ENCODE measurements around the gene ADAMTSL4. TPM values are rescaled to one million over a fixed set of nuclear protein-coding genes. Genes with fewer than 3 reads are reported as not detected.
"Not testable (repeated sequence)": the region's sequence is repeated elsewhere in the genome, so short reads cannot be mapped to it uniquely, and the experiment has no call there.

The ADAMTSL4 gene
- total RNA-seq, 2 experiments from 2014 or later: not detected

DNA sequence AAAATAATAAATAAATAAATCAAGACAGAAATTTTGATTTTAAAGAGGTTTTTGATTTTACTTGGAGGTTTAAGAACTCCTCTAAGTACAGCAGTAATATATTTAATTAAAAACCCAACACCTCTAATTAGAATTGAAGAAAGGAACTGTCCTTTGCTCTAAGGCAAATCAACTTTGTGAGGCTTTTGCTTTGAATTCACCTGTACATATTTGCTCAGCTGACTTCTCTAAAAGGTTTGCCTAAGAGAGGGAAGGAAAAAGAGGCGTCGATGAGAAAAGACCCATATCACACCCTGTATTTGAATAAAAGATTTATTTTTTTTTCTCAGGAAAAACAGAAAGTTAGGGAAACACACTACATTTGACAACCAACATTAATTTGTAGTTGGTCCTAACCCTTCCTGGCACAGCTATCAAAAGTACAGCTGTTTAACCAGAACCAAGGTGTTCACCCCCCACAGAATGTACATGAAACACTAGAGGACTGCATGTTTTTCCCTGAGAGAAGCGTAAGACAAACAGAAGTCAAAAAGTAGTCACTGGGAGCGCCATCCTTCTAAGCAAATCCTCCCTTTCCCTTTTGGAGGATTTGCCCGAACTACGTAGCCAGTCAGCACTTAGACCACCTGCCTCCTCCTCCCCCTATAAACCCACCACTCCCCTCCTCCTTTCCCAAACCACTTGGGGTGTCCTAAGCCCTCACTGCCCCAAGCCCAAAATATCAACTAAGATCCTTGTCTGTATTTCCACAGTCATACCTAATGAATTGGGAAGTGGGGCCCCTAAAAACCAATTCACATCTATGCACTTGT, 25.3 kb downstream of the ADAMTSL4 start:
- CTCF ChIA-PET: interaction anchor here (0.9 to 12.6 kb wide), 3 partner anchors 12 to 45 kb away, joined by 3 to 135 read pairs (median 4); no protein-coding TSS in a partner anchor
- POLR2A ChIA-PET: interaction anchor here (1.2 to 12.7 kb wide), 2 partner anchors 12 to 37 kb away, joined by 3 to 210 read pairs; no protein-coding TSS in a partner anchor

DNA sequence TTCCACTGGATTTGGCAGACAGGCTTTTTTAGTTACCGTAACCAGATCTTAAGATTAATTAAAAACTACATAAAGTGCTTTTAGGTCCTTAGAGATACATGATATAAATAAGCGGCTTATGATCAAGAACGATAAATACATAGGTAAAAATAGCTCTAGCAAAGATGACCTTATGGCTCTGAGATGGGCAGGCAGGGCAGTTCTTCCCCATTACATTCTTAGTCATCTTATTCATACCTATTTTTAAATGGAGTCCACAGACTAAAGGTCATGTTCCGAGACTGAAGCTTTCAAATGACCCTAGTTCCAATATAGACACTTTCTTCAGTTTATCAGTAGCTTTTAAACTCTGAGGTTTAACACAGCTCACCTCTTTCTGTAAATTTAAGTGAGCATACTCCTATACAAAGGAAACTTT, 25.9 kb downstream of the ADAMTSL4 start:
- POLR2A ChIA-PET: interaction anchor here (1.2 to 12.7 kb wide), 2 partner anchors 12 to 37 kb away, joined by 3 to 210 read pairs; no protein-coding TSS in a partner anchor
- CTCF ChIA-PET: interaction anchor here (0.9 to 12.6 kb wide), 2 partner anchors 12 to 37 kb away, joined by 4 to 135 read pairs; no protein-coding TSS in a partner anchor

DNA sequence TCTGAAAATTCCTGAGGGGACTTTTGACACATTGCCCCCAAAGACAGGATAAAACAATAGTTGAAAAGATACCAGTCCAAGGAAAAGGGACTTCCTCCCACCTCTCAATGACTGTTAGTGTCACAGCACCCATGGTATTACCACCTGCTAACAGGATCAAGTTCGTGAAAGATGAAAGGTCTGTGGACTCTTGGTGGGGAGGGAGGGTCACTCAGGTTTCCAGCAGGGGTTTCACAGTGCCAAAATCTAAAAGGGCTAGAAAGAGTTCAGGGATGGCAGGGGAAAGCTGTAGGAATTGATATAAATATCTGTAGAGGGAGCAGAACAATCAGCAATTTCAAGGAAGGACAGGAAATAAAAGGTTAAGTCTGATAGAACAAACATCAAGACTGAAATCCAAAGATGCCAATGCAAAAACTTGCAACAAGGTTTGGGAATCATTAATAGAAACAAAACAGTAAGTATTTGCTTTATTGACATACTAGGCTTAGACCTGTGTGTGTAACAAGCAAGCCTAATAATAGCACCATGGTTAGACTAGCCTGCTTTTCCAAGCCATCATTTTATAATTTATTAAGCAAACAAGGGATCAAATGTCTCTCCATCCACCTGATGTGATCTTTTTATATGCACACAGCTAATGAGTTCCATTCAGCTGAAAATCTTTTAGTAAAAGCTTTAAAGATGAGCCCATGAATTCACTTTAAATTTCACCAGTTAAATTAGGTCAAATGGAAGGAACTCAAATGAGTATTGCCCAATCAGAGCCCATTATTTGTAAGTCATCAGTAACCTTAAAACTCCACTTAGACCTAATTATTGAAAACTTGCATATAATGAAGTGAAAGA, 26.5 kb downstream of the ADAMTSL4 start:
- CTCF ChIA-PET: interaction anchor here (0.9 to 12.6 kb wide), 3 partner anchors 8 to 36 kb away, joined by 4 to 135 read pairs (median 27); no protein-coding TSS in a partner anchor
- POLR2A ChIA-PET: interaction anchor here (1.2 to 12.7 kb wide), 3 partner anchors 6 to 36 kb away, joined by 3 to 210 read pairs (median 116); no protein-coding TSS in a partner anchor

DNA sequence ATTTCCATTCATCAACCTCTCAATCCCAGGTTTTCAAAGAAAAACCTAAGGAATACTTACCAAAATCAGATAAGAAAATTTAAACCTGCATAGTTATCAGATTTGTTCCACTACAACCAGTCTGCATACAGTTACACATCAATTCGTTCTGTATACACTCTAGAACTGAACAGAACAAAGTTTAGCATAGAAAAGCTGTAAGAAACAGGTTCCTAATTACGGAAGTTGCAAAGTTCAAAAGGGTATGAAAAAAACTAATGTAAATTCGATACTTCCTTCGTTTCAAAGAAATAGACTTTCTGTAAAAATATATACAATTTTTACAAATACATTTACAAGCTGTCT, 27.1 kb downstream of the ADAMTSL4 start:
- CTCF ChIA-PET: interaction anchor here (4.7 to 12.6 kb wide), 2 partner anchors 8 to 13 kb away, joined by 27 to 135 read pairs; no protein-coding TSS in a partner anchor
- POLR2A ChIA-PET: interaction anchor here (4.0 to 12.7 kb wide), 3 partner anchors 7 to 53 kb away, joined by 53 to 210 read pairs (median 116); partner anchors contain the start of gene ENSA

DNA sequence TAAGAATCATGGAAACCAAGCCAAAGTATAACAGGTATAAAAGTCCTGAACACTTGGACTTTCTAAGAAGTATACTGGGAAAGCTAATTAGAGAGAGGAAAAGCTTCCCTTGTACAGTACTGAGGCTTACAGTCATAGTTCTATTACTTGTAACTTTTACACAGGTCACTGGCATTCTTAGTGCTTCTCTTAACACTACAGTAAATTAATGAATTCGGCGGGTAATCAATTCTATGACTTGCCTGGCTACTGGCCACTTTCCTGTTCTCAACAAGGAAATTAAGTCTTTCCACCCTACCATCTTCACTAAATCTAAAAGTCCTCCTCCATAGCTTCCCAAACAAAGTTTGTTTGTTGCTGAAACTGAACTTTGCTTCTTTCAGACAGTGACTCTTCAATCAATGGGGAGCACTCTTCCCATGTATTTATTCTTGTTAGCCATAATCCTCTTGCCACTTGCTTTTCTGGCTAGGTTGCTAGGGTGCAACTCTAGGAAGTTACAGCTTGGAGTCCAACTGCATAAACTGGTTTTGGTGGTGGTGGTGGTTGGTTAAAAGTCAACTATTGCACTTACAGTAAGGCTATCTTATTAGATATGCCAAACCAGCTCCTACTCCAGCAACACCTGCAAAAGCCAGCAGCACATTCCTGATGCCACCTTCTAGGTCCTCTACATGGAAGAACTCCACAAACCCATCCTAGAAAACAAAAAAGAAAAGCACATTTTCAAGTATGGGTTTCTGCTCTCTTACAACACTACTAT, 27.8 kb downstream of the ADAMTSL4 start:
- ChIA-PET CTCF (interaction anchor here (4.7 to 12.6 kb wide), 2 partner anchors 9 to 14 kb away, joined by 27 to 135 read pairs; no protein-coding TSS in a partner anchor), POLR2A (interaction anchor here (1.4 to 12.7 kb wide), 4 partner anchors 8 to 52 kb away, joined by 4 to 210 read pairs (median 84); partner anchors contain the start of gene ENSA)

DNA sequence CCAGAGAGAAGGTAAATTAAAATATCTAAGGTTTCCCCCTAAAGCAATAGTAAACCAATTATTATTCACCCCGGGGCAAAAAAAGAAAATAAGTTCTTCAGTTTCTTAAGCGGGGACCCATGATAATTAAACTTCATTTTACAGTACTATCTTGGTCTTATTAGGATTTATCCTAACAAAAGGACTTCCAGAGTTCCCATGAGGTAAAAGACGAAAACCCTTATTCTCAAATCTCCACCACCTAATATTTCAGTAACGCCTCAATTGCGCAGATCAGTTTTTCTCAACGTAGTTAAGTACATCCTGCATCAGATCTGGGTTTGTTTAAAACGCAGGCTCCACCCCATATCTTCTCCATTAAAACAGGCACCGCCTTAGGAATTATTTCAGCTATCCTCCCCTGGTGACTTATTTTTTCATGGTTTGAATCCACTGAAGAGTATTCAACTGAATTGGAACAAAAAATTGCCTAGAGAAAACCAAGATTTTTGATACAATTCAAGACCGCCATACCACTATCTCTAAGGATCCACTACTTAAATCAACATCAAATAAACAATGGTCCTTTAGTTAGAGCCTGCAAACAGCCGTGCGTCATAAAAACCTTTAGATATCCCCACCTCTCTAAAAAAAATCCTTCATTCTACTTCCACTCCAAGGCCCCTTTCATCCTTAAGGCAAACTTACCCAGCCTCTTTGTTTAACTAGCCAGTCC, 28.5 kb downstream of the ADAMTSL4 start:
- ChIA-PET CTCF (interaction anchor here (1.6 to 12.6 kb wide), 4 partner anchors 10 to 36 kb away, joined by 5 to 135 read pairs (median 17); no protein-coding TSS in a partner anchor), POLR2A (interaction anchor here (0.6 to 12.7 kb wide), 7 partner anchors 8 to 75 kb away, joined by 4 to 210 read pairs (median 28); partner anchors contain the start of gene ENSA)

DNA sequence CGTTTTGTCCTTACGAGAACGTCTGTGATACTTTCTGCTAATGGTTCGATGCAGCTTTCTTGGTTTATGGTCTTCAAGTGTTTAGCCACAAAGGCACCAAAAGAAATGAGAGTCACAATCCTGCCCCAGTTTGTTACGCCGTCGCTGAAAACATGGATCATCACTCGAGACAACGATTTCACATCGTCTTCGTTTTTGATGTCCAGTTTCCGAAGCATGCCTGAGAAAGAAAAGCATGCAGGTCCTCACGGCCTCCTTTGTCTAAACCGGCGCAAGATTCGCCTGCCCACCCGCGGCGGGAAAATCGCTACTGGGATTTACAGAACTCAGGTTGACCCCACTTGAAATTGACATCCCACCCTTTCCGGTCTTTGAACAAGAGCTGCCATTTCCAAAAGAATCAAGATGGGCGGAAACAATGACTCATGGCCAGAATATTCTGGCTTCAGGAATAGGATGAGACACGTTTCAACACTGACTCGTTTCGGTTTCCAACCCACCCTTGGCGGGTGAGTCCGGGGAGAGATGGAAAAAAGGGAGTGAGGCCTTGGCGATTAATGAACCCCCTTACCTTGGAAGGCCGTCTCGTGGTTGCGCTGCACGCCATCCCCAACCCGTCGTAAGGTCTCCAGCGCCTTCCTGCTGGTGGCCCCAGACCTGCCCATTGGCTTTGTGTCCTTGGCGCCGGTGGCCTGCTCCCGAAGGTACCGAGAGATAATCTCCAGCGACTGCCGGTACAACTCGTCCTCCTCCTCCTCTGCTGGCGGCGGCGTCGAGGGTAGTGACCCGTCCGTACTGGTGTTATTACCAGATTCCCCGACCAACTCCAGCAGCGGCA, 29.3 kb downstream of the ADAMTSL4 start:
- ChIA-PET CTCF (interaction anchor here (1.0 to 12.6 kb wide), 8 partner anchors 8 to 45 kb away, joined by 4 to 135 read pairs (median 4); no protein-coding TSS in a partner anchor), POLR2A (interaction anchor here (0.6 to 12.7 kb wide), 13 partner anchors 9 to 302 kb away, joined by 3 to 210 read pairs (median 7); partner anchors contain the start of genes ADAMTSL4 and ENSA)

DNA sequence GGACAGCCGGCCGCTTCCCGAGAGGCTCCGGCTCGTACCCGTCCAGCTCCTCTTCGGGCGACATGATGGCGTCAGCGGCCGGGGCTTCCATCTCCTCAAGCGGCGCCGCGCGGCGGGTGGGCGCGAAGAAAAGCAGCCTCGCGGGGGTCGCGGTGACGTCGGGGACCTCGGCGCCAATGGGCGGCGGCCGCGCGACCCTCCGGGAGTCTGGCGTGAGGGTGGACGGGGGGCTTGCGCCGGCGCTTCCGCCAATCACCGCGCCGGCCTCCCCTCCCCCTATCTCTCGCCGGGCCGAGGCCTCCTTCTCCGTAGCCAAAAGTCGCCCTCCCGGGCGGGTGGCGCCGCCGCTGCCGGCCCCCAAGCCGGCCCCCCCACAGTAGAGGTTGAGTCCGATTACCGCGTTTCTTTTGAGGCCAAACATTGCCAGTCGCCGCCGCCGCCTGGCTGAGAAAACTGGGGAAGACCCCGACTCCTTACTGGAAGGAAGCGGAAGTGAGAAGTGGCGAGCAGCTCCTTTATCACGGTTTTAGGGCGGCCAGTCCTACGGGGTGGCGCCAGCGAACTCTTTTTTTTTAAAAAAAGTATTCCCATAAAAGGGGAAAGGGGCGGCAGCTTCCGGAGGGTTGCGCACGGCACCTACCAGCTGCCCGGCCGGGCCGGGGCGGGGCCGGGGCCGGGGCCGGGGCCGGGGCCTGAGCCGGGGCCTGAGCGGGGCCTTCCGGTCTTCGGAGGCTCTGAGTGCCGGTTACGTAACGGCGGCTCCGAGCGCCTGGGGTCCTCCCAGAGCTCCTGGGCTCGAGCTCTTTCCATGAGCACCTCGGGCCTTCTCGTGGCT, 30.1 kb downstream of the ADAMTSL4 start, which contains the start of gene MCL1:
Gene MCL1 (minus strand): TSS at position 501 of the 835 bp plus-strand sequence. CDS start 80 bp downstream, at position 421.
- ChIA-PET POLR2A (interaction anchor here (0.6 to 12.7 kb wide), 19 partner anchors 10 to 427 kb away, joined by 3 to 210 read pairs (median 5); partner anchors contain the start of genes ADAMTSL4, ENSA and GOLPH3L), CTCF (interaction anchor here (1.0 to 12.6 kb wide), 9 partner anchors 9 to 50 kb away, joined by 4 to 135 read pairs (median 5); partner anchors contain the start of gene ENSA)

DNA sequence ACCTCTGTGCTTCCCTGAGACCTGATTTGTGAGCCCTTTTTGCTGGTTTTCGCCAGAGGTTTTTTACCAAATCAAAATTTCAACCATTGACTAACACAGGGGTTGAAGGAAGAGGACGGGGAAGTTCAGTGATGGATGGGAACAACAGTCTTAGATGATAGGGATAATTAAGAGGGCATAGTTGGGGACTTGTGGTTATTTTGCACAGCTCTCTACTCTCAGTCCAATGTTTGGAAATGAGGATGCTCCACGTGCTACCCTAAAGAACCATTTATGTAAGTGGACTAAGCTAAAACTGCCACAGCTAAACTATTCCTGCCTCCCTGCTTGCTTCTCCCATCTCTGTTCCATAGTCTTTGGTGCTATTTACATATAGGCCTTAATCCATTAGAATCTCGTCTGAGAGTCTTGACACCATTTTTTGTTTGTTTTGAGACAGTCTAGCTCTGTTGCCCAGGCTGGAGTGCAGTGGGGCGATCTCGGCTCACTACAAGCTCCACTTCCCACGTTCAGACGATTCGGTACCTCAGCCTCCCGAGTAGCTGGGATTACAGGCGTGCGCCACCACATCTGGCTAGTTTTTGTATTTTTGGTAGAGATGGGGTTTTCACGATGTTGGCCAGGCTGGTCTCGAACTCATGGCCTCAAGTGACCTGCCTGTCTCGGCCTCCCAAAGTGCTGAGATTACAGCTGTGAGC, 30.9 kb downstream of the ADAMTSL4 start:
- POLR2A ChIA-PET: interaction anchor here (0.6 to 12.7 kb wide), 14 partner anchors 11 to 426 kb away, joined by 3 to 210 read pairs (median 6); partner anchors contain the start of genes ADAMTSL4, ENSA and GOLPH3L
- CTCF ChIA-PET: interaction anchor here (1.3 to 12.6 kb wide), 7 partner anchors 10 to 50 kb away, joined by 4 to 135 read pairs (median 6); partner anchors contain the start of gene ENSA

DNA sequence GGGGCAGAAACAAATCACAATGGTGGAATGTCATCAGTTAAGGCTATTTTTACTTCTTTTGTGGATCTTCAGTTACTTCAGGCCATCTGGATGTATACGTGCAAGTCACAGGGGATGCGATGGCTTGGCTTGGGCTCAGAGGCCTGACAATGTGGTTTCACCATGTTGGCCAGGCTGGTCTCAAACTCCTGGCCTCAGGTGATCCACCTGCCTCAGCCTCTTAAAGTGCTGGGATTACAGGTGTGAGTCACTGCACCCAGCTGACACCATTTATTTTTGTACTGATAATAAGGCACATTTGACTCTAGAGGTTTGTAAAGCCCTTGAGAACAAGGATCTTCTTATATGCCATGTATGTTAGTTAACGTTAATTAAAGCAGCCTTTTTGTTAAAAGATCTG, 31.8 kb downstream of the ADAMTSL4 start:
- POLR2A ChIA-PET: interaction anchor here (12.7 kb wide), 1 partner anchor 18 kb away, joined by 210 read pairs; no protein-coding TSS in a partner anchor

DNA sequence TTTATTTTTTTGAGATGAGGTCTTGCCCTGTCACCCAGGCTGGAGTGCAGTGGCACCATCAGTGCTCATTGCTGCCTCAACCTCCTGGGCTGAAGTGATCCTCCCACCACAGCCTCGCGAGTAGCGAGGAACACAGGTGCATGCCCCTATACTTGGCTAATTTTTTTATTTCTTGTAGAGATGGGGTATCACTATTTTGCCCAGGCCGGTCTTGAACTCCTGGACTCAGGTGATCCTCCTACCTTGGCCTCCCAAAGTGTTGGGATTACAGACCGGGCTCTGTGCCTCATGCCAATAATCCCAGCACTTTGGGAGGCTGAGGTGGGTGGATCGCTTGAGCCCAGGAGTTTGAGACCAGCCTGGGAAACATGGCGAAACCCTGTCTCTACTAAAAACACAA, 32.2 kb downstream of the ADAMTSL4 start:
- CTCF ChIA-PET: interaction anchor here (12.6 kb wide), 1 partner anchor 19 kb away, joined by 135 read pairs; no protein-coding TSS in a partner anchor
- POLR2A ChIA-PET: not testable (repeated sequence)

More for the DNA sequence above, 31.8 kb downstream of the ADAMTSL4 start:
- CTCF ChIA-PET: interaction anchor here (12.6 kb wide), 1 partner anchor 18 kb away, joined by 135 read pairs; no protein-coding TSS in a partner anchor

DNA sequence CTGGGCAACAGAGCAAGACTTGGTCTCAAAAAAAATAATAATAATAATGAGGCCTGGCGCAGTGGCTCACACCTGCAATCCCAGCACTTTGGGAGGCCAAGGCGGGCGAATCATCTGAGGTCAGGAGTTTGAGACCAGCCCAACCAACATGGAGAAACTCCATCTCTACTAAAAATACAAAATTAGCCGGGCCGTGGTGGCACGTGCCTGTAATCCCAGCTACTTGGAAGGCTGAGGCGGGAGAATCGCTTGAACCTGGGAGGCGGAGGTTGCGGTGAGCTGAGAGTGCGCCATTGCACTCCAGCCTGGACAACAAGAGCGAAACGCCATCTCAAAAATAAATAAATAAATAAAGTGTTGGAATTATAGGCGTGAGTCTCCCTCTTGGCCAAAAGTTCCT, 32.8 kb downstream of the ADAMTSL4 start:
- CTCF ChIA-PET, POLR2A ChIA-PET: not testable (repeated sequence)

DNA sequence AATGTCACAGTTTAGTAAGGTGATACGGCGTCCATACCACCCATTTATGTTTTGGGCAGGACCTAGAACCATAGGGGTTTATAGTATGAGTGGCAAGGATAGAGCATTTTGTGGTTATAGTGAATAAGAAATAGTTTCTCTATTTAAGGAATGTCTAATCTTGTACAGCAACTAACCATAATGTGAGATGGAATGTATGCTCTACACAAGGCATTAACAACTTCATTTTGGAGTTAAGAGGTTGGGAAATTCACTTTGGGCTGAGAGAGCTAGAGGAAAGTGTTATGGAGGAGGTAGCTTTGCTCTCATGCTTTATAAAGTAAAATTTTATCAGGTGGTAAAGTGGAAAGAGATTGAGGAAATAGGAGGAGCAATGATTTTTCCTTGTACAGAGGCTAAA, 33.2 kb downstream of the ADAMTSL4 start:
- ChIA-PET POLR2A (no interaction called here), CTCF (no interaction called here)

DNA sequence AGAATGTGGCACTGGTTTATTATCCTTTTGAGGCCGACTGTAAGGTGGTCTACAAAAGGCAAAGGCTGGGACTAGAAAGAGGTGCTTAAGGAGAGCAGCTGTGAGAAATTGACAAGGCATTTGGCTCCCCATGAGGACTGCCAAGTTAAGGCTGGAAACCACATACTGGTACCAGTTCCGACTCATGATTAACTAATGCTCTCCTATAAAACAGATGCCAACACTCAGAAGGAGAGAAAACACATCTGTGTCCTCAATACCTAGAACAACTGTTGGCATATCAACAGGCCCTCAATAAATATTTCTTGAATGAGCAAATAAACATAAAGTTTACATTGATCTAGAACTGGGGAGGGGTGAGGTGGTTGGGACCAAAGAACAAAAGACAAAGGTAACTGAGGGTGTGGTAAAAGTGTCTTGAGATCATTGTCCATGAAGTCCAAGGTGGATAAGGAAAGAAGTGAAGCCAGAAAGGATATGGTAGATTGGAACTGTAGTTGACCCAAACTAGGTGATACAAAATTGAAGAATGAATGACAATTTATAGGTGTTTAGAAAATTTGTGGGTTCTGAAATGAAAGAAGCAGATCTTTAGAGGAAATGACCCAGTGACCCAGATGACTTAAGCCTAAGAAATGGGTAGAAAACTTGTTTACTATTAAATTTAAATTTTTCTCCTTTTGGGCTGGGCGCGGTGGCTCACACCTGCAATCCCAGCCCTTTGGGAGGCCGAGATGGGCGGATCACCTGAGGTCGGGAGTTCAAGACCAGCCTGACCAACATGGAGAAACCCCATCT, 47.1 kb downstream of the ADAMTSL4 start:
- CTCF ChIA-PET: no interaction called here

More for the DNA sequence above, 47.1 kb downstream of the ADAMTSL4 start:
- POLR2A ChIA-PET: no interaction called here
